ENCODE results near the gene FAM168B.

FAM168B gene

DNA sequence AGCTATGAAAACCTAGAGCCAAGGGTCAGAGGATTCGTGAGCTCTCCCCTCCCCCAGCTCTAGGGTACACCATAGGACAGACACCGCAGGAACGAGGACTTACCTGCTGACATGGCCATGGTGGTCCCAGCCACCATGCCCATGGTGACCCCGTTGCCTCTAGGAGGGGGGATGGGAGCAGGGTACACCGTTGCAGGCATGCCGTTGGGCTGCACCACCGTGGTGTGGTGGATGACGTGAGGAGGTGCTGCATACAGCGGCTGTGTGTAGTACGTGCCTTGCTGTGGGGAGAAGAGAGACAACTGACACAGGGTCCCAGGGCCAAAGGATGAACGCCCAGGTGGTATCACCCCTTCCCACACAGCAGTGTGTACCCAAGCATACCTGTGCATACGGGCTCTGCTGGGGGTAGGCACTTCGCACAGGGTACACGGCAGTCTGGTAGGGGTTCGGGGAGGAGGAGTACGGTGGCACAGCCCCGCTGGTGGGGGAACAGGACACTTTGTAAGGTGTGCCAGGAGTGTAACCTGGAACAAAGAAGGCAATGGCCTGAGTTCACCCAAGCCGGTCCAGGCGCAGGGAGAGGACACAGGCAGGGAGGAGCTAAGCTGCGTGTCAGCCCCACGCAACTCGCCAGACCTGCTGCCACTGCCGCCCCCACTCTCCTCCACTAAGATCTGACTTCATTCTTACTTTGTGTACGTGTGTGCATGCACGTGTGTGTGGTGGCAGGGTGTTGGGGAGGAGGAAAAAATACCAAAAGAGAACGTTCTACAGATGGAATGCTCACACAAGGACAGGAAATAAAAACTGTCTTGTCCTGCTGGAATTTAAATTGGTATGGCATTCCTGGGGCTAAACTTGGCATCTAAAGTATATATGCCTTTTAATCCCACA, 37.8 kb downstream of the FAM168B start:
- DNase-seq (ENCODE audit: low read depth), result no peak

DNA sequence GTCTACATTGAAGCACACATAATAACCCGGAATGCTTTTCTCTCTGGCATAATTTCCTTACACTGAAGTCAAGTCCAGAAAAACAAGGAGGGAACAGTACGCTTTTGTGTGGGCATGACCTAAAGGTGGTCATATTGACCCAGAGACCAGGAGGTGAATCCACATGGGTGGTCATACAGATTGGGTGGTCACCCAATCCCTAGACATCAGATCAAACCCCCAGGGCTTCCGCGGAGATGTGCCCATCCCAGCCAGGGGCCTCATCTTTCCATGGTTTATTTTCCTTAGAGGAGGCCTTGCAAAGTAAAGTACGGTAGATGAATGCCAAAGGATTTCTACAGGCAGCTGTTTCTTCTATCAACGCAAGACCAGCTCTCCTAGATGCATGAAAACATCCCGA, 38.8 kb downstream of the FAM168B start:
- DNase-seq (ENCODE audit: low read depth), result no peak

DNA sequence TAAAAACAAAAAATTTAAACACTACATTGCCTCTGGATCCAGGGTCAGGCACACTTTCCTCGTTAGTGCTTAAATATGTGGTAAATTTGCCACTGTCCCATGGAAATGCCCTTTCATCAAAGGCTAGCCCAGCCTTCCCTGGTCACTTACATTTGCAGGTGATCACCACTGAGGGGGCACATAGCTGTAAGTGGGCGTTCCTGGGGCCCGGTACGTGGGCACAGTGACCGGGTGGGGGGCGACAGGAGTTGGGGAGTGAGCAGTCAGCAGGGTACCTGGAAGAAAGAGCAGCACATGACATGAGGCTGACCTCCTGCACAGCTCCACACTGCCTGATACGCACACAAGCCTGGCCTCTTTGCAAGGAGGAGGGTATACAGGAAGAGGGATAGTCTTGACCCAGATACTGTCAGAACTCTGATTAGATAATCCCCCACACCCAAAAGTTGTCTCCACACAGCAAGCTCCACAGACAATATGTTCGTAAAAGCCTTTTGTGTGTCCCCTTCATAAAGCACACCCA, 40.5 kb downstream of the FAM168B start:
- DNase-seq (ENCODE audit: low read depth), result no peak

GRCh38 chr2:131050896-131051295, 42.4 kb downstream of the FAM168B start:
- no peak for DNase-seq (ENCODE audit: low read depth)

DNA sequence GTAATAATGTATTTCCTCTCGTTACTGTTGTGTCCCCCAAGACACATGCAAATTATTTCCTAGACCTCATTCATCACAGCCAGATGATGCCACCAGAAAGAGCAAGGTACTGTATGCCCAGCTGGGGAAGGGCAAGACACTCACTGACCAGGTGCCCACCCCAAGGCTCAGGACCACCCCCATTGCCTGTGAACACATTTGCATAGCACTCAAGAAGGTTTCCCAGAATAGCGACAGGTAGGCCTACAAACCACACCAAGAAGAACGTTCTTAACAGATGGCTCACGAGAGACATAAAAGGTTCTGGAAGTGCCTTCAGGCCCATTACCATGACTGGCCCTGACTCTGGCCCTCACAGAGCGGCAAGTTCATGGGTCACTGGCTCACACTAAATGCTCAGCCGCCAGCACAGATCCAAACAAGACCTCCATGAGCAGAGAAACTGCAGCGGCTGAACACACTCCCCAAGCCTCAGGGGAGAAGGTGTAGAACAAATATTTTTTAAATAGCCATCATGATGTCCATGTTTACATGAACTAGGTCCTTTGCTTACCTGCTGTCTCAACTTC, 44.0 kb downstream of the FAM168B start:
- DNase-seq (ENCODE audit: low read depth), result no peak

- no peak for DNase-seq (ENCODE audit: low read depth)
These were observed 44.6 kb downstream of the FAM168B start for GRCh38 chr2:131048641-131049040.

- DNase-seq (ENCODE audit: low read depth), result no peak
These were observed 45.2 kb downstream of the FAM168B start for GRCh38 chr2:131047920-131048560.

GRCh38 chr2:131046918-131047652, 46.2 kb downstream of the FAM168B start:
- no peak for DNase-seq (ENCODE audit: low read depth)

DNA sequence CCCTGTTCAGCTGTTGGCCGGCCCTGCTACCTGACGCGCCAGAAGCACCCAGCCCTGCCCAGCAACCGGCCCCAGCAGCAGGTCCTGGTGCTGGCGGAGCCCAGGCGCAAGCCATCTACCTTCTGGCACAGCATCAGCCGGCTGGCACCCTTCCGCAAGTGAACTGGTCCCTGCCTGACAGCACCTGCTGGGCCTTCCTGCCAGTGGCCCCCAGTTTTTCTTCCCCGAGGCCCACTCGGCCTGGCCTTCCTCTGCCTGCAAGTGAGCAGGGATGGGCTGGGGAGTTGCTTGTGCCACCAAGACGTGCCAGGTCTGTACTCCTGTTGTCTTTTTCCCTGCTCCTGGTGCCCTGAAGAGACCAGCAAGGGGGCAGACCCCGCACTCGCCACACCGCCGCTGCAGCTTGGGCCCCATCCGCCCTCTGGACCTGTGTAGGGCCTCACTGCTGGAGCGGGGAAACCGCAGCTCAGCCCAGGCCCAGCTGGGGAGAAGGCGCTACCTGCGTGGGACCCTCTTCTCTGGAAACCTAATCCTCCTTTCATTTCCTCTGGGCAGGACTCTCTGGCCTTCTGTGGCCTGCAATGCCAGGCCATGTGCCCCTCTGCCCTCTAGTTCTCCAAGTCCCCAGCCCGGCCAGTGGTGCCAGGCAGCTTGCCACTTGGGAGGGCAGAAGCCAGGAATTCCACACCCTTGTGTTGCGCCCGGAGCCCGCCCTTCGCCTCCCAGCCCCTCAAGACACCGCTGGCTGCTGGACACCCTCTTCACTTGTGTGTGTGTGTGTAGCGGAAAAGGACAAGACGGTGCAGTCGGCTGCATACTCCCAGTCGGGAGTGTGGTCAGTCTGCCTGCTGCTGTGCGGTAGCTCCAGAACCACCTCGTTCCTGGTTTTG, 47.0 kb downstream of the FAM168B start:
- no peak for DNase-seq (ENCODE audit: low read depth)

DNA sequence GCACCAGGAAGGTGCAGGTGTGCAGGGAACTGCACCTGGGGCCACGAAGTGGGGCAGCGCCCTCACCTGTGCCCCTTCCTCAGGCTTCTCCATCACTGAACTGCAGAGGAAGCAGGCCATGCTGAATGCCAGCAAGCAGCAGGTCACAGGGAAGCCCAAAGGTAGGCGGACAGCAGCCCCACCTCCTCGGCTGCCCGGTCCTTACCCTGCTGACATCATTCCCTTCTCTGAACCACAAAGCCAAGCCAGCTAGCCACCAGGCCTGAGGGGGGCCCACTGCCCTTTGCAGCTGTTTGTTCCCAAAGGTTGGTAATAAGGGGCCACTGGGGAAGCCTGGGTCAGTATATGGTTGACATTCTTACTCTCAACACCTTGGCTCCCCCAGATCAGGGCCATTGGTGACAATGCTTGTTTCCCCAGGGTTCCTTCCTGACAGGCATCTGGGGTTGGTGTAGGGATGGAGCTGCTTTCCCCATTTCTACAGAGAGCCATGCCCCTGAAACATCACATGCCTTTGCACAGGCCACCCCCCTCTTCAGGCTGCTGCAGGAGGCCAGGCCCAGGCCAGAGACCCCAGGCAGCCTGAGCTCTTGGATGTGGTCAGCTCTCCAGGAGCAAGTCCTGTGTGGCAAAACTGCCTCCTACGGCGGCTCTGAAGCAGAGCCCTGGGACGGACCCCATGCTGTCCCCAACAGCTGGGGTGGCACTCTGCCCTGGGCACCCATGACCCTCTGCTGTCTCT, 47.8 kb downstream of the FAM168B start:
- no peak for DNase-seq (ENCODE audit: low read depth)

DNA sequence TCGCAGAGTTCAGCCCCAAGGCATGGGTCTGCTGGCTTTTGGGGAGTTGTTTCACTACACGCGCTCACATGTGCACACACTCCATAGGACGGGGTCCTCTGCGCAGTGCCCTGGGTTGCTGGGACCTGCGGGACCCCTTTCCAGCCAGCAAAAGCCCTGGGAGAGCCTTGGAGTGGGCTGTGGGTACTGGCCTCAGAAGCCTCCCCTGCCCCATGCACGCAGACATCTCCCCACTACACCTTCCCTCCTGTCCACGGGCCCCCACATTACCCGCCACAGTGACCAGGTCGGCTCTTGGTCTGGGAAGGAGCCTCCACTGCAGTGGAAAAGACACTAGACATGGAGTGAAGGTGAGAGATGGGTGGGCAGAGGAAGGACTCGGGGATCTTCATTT, 48.5 kb downstream of the FAM168B start:
- DNase-seq (ENCODE audit: low read depth), result no peak

DNA sequence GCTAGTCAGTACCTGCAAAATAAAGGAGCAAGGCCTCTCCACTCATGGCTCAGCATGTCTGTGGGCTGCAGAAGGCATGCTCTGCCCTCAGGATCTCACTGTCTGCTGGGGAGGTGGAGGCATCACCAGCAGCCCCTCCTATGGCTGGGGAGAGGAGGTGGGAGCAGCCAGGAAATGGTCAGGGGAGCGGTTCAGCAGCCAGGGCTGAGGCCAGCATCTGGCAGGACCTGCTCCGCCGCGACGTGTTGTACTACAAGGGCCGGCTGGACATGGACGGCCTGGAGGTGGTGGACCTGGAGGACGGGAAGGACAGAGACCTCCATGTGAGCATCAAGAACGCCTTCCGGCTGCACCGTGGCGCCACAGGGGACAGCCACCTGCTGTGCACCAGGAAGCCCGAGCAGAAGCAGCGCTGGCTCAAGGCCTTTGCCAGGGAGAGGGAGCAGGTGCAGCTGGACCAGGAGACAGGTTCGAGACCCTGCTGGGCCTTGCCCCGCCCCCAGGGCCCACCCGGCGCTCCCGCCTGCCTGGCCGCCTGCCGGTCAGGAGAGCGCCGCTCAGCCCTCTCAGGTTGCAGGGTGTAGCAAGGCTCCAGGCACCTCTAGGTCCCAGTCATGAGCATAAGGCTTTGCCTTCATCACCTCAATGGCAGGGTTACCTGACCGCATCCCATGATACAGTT, 49.0 kb downstream of the FAM168B start:
- no peak for DNase-seq (ENCODE audit: low read depth)

DNA sequence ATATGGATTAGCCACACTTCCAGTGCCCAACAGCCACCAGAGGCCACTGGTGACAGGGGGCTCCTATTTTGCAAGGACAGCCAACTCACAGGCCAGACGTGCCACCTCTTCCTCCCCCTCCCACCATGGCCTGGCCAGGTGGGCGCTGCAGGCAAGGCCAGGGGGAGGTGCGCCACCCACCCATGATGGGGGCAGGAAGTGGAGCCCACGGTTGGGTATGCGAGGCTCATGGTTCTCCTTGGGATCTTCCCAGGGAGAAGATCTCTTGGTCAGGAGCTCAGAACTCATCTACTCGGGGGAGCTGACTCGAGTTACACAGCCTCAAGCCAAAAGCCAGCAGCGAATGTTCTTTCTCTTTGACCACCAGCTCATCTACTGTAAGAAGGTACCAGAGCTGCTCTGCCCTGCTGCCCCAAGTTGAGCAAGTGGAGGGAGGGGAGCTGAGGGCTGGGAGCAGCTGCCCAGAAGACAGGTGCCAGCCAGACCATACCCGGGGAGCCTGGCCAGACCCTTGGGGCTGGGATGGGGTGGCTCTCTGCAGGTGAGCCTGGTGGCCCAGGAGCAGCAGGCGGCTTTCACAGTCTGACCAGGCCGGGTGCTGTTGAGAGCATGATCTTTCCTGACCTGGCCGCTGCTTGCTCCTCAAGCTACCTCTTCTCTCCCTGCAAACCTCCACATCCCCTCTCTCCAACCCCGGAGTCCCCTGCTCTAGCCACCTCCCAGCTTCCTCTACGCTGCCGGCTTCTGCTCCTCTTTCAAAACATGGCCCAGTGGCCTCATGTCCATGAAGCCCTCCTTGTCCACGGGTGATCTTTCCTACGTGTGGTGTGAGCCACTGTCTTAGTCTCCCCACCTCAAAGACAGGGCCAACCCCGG, 49.8 kb downstream of the FAM168B start:
- DNase-seq (ENCODE audit: low read depth), result no peak

- no peak for DNase-seq (ENCODE audit: low read depth)
These were observed 51.0 kb downstream of the FAM168B start for GRCh38 chr2:131042148-131042775.

GRCh38 chr2:131041402-131042147, 51.7 kb downstream of the FAM168B start:
- DNase-seq (ENCODE audit: low read depth), result no peak

- no peak for DNase-seq (ENCODE audit: low read depth)
These were observed 52.4 kb downstream of the FAM168B start for GRCh38 chr2:131040661-131041401.

All from activated T-cell treated with anti-CD3 and anti-CD28 coated beads for 48 hours (primary cell).